Karpas-422 (cell line): ENCODE data around the gene CST6. TPM values are rescaled to one million over a fixed set of nuclear protein-coding genes. Genes with fewer than 3 reads are reported as not detected.

Source experiments
- DNase-seq: peaks from one replicate; pipeline ENCODE4 v3.0.0-alpha.2; 2015
- H2AFZ ChIP-seq: fragments of 200-600 bp; sonication (generic); 2 replicates; pipeline ENCODE4 v1.6.1; 2014; ENCODE audit warnings: antibody characterized with exemption, low read length, mixed read lengths
- H3K27ac ChIP-seq: fragments of 200-600 bp; sonication (generic); 2 replicates; pipeline ENCODE4 v1.5.1; 2014; ENCODE audit warnings: mild to moderate bottlenecking, low read length, moderate library complexity
- H3K27me3 ChIP-seq: fragments of 200-600 bp; sonication (generic); 2 replicates; pipeline ENCODE4 v1.6.1; 2014; ENCODE audit warnings: low read length, mixed read lengths
- H3K36me3 ChIP-seq: fragments of 200-600 bp; sonication (generic); 2 replicates; pipeline ENCODE4 v1.6.1; 2014; ENCODE audit warnings: low read length, mixed read lengths; ENCODE audit not compliant: insufficient read depth
- H3K4me1 ChIP-seq: fragments of 200-600 bp; sonication (generic); 2 replicates; pipeline ENCODE4 v1.6.1; 2014; ENCODE audit warnings: mild to moderate bottlenecking, low read length, mixed read lengths
- H3K4me2 ChIP-seq: fragments of 200-600 bp; sonication (generic); 2 replicates; pipeline ENCODE4 v1.6.1; 2014; ENCODE audit warnings: low read length, low read depth, mild to moderate bottlenecking; ENCODE audit not compliant: poor library complexity, severe bottlenecking
- H3K4me3 ChIP-seq: fragments of 200-600 bp; sonication (generic); 2 replicates; pipeline ENCODE4 v1.5.1; 2014; ENCODE audit warnings: mild to moderate bottlenecking, antibody characterized with exemption, low read length, mixed read lengths
- H3K79me2 ChIP-seq: fragments of 200-600 bp; sonication (generic); 2 replicates; pipeline ENCODE4 v1.6.1; 2014; ENCODE audit warnings: mild to moderate bottlenecking, low read length, mixed read lengths
- H3K9ac ChIP-seq: fragments of 200-600 bp; sonication (generic); 2 replicates; pipeline ENCODE4 v1.6.0; 2014; ENCODE audit warnings: low read length
- H3K9me2 ChIP-seq: fragments of 200-600 bp; sonication (generic), shearing (Covaris generic); replicated peaks from 2 replicates; pipeline ENCODE4 v1.6.0; 2014; ENCODE audit warnings: mild to moderate bottlenecking, low read length, moderate library complexity; ENCODE audit not compliant: insufficient read depth
- H3K9me3 ChIP-seq: fragments of 300-700, 200-600 bp; sonication (generic); 2 replicates; pipeline ENCODE4 v1.6.1; 2014; ENCODE audit warnings: low read length, mixed read lengths
- H4K20me1 ChIP-seq: fragments of 200-600 bp; sonication (generic); 2 replicates; pipeline ENCODE4 v1.6.1; 2014; ENCODE audit warnings: mild to moderate bottlenecking, antibody characterized with exemption, low read length, low read depth; ENCODE audit not compliant: insufficient read depth
- total RNA-seq: library from RNA; depleted of rRNA; stranded (reverse); fragments of >200 nt; shearing (Covaris generic); gene quantifications from 2 replicates; pipeline ENCODE4 v1.2.3, GENCODE V29; 2014; ENCODE audit warnings: low replicate concordance

The CST6 gene
- total RNA-seq, 1 experiment from 2014 or later: not detected

DNA sequence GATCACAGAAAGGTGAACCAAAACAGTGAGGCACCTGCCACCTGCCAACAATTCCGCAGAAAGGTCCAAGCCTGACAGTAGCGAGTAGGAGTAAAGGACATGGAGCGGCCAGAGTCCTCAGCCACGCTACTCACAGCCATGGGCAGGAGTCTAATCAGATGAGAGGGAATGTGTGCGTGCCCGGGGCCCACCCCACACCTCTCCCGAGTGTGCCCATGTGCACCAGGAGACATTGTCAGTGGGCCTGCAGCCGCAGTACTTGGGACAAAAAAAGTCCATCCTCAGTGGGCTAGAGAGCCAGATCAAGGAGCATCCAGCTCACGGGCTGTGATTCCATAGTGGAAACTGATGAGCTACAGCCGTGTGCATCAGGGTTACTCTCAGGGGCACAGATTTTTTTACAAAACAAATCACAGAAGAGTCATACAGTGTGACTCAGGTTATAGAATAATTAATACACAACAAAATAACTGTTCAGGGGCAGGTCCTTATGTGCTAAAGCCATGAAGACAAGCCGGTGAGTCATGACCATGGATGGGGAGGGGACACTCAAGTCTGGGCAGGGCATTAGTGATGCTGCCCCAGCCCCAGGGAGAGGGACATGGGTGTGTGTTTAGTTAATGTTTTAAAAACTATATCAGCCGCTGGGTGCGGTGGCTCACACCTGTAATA lies 38.2 kb upstream of the CST6 start:
- Histone ChIP-seq H3K27ac (no peak overlapping the region), H3K36me3 (peaks cover 3% of the 10 kb centered on the region; the same call in 1 of the 2 replicates), H3K4me1 (no peaks in the 10 kb centered on the region), H4K20me1 (no peaks in the 10 kb centered on the region), H2AFZ (no peak overlapping the region), H3K9ac (no peak overlapping the region), H3K9me3 (no peaks in the 10 kb centered on the region), H3K27me3 (no peaks in the 10 kb centered on the region), H3K9me2 (no peaks in the 10 kb centered on the region), H3K4me2 (no peak overlapping the region), H3K4me3 (no peak overlapping the region), H3K79me2 (no peaks in the 10 kb centered on the region)
- DNase-seq: no peak

GRCh38 chr11:65975771-65976170 lies 36.0 kb upstream of the CST6 start:
- Histone ChIP-seq H3K4me1 (no peaks in the 10 kb centered on the region), H4K20me1 (no peaks in the 10 kb centered on the region), H3K27ac (no peak overlapping the region), H2AFZ (no peak overlapping the region), H3K4me3 (no peak overlapping the region), H3K9me2 (no peaks in the 10 kb centered on the region), H3K27me3 (no peaks in the 10 kb centered on the region), H3K79me2 (no peaks in the 10 kb centered on the region), H3K9ac (no peak overlapping the region), H3K4me2 (no peak overlapping the region), H3K36me3 (no peaks in the 10 kb centered on the region), H3K9me3 (no peaks in the 10 kb centered on the region)
- DNase-seq: no peak

GRCh38 chr11:65976216-65977176 lies 35.3 kb upstream of the CST6 start:
- no peaks in the 10 kb centered on the region for H3K9me3 ChIP-seq
- H3K36me3 ChIP-seq: no peaks in the 10 kb centered on the region
- no peak overlapping the region for H2AFZ ChIP-seq
- no peaks in the 10 kb centered on the region for H3K9me2 ChIP-seq
- no peaks in the 10 kb centered on the region for H3K79me2 ChIP-seq
- H3K4me3 ChIP-seq: no peak overlapping the region
- H4K20me1 ChIP-seq: no peaks in the 10 kb centered on the region
- H3K27me3 ChIP-seq: no peaks in the 10 kb centered on the region
- H3K4me1 ChIP-seq: no peaks in the 10 kb centered on the region
- no peak for DNase-seq
- H3K4me2 ChIP-seq: no peak overlapping the region
- no peak overlapping the region for H3K9ac ChIP-seq
- no peak overlapping the region for H3K27ac ChIP-seq

DNA sequence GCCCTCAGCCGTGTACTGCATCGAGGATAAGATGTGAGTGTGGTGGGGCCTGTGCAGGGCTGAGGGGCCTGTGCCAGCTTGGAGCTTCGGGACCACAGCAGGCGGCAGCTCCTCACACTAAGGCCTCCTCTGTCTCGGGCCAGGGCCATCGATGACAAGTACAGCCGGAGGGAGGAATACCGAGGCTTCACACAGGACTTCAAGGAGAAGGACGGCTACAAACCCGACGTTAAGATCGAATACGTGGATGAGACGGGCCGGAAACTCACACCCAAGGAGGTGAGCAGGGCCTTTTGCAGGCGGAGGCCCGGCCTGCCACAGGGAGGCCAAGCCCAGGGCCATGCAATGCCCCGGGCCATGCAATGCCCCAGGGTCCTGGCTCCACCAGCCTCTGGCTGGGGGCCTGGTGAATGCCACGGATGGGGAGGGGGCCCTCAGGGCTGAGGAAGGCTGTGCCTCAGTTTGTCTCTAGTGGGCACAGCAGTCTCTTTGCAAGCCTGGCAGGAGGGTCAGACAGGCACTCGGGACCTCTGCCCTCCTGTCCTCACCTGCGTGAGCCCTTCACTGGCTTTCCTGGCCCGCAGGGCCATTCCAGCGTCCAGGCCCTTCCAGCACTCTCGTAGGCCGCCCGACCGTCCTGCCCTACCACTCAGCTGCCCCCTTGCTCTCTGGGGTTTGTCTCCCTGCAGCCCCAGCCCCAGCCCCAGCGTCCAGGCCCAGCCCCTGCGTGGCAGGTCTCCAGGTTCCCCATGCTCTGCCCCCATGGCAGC lies 34.0 kb upstream of the CST6 start:
- H3K9me2 ChIP-seq: no peaks in the 10 kb centered on the region
- no peak overlapping the region for H3K9ac ChIP-seq
- H3K27ac ChIP-seq: no peak overlapping the region
- no peaks in the 10 kb centered on the region for H3K36me3 ChIP-seq
- no peaks in the 10 kb centered on the region for H3K27me3 ChIP-seq
- H3K9me3 ChIP-seq: no peaks in the 10 kb centered on the region
- no peak overlapping the region for H2AFZ ChIP-seq
- H3K4me2 ChIP-seq: no peak overlapping the region
- DNase-seq: no peak
- H3K4me3 ChIP-seq: no peak overlapping the region
- H4K20me1 ChIP-seq: no peaks in the 10 kb centered on the region
- H3K4me1 ChIP-seq: no peaks in the 10 kb centered on the region
- H3K79me2 ChIP-seq: no peaks in the 10 kb centered on the region

- H2AFZ ChIP-seq: no peak overlapping the region
- no peaks in the 10 kb centered on the region for H3K9me2 ChIP-seq
- H3K4me3 ChIP-seq: no peak overlapping the region
- no peak overlapping the region for H3K9ac ChIP-seq
- no peaks in the 10 kb centered on the region for H3K79me2 ChIP-seq
- no peak for DNase-seq
- no peak overlapping the region for H3K27ac ChIP-seq
- no peaks in the 10 kb centered on the region for H3K36me3 ChIP-seq
- H3K4me1 ChIP-seq: no peaks in the 10 kb centered on the region
- no peaks in the 10 kb centered on the region for H3K9me3 ChIP-seq
- no peaks in the 10 kb centered on the region for H4K20me1 ChIP-seq
- no peaks in the 10 kb centered on the region for H3K27me3 ChIP-seq
- H3K4me2 ChIP-seq: no peak overlapping the region
Measured at GRCh38 chr11:65978391-65979238, 33.2 kb upstream of the CST6 start.

- Histone ChIP-seq H2AFZ (no peak overlapping the region), H3K4me2 (no peak overlapping the region), H3K4me3 (no peak overlapping the region)
Measured at GRCh38 chr11:65979261-65979759, 32.5 kb upstream of the CST6 start.

GRCh38 chr11:65981101-65981740 lies 30.6 kb upstream of the CST6 start:
- H3K27ac ChIP-seq: no peak overlapping the region
- H3K27me3 ChIP-seq: no peaks in the 10 kb centered on the region
- H3K4me2 ChIP-seq: no peak overlapping the region

More at GRCh38 chr11:65979261-65979759, 32.5 kb upstream of the CST6 start:
- Histone ChIP-seq H3K9ac (no peak overlapping the region), H3K27me3 (no peaks in the 10 kb centered on the region), H3K9me3 (no peaks in the 10 kb centered on the region), H3K9me2 (no peaks in the 10 kb centered on the region), H4K20me1 (no peaks in the 10 kb centered on the region), H3K36me3 (no peaks in the 10 kb centered on the region), H3K79me2 (no peaks in the 10 kb centered on the region), H3K27ac (no peak overlapping the region), H3K4me1 (no peaks in the 10 kb centered on the region)
- DNase-seq: no peak

More at GRCh38 chr11:65981101-65981740, 30.6 kb upstream of the CST6 start:
- DNase-seq: no peak
- Histone ChIP-seq H3K9me2 (no peaks in the 10 kb centered on the region), H3K4me3 (no peak overlapping the region), H3K79me2 (no peaks in the 10 kb centered on the region), H3K4me1 (no peaks in the 10 kb centered on the region), H3K9ac (no peak overlapping the region), H4K20me1 (no peaks in the 10 kb centered on the region), H3K9me3 (no peaks in the 10 kb centered on the region), H2AFZ (no peak overlapping the region), H3K36me3 (no peaks in the 10 kb centered on the region)
